GM21529 (cell line): ENCODE measurements around the gene CRNKL1.
A peak's percentile ranks its signal among the peaks of the same experiment; 100 is the strongest.

Experiments
- ATAC-seq: cut with Tn5 transposase; IDR thresholded peaks from one replicate; pipeline ENCODE4 v1.9.1; 2021; ENCODE audit not compliant: unreplicated experiment

The CRNKL1 gene

GRCh38 chr20:20052074-20052970 is at the start of gene CRNKL1, which contains the start of gene CFAP61:
Gene CRNKL1, minus strand, starts transcription at chr20:20052466. Its CDS starts 124 bp downstream, at chr20:20052342.
Gene CFAP61, plus strand, starts transcription at chr20:20052532. Its CDS starts 4,122 bp downstream, at chr20:20056654.
- ATAC-seq: peak; percentile 92

- no peak for ATAC-seq
These were observed 48.6 kb upstream of the CRNKL1 start for GRCh38 chr20:20100881-20101280.

GRCh38 chr20:20096421-20096820 is 44.2 kb upstream of the CRNKL1 start:
- no peak for ATAC-seq

DNA sequence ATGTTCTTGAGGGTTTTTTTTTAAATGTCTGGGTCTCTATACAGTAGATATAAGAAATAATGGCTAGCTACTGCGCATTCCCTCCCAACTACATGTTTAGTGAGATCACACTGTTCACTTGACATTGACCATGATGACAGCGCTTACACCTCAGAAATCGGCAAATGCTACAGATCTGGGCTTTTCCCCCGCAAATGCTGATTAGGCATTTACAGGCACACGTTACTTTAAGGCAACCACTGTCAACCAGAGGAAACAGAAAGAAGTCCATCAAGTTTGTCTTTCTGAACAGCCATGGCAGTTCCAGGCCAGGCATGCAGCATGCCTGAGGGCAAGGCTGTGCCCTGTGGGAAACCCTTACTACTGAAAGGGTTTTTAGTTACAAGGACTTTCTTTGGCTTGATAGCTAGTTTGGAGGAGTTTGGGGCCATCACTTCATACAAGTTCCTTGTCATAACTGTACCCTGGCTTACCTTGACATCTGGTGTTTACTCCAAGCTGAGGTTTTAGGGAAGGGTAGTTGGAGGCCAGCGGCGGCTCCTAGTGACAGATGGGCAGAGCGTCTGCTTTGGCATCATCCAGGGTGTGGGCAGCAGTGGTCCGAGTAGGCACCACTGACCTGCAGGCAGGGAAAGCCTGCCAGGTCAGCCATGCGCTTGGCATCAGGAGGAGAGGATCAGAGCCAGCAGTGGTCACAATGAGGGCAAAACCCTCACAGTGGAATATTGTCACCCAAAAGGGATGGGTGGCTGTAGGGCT is 43.0 kb upstream of the CRNKL1 start:
- no peak for ATAC-seq

- ATAC-seq: no peak
These were observed 42.1 kb upstream of the CRNKL1 start for GRCh38 chr20:20094410-20094809.

GRCh38 chr20:20092827-20093226 is 40.6 kb upstream of the CRNKL1 start:
- ATAC-seq: no peak

- no peak for ATAC-seq
These were observed 37.7 kb upstream of the CRNKL1 start for GRCh38 chr20:20089939-20090338.

DNA sequence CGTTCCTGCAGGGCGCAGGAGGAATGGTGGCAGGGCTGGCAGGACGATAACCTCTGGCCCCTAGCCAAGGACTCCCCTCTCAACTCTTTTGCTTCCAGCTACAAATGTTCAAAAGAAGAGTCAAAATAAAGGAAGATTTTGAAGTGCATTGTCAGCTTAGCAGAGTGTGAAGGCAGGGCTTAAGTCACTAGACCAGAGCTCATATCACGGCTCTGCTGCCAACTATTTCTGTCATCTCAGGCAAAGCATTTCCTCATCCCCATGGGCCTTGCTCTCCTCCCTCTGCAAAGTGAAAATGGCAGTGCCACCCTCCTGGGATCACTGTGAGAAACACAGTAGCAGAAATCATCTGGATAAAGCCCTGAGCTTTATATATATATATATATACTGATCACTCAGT is 36.8 kb upstream of the CRNKL1 start:
- no peak for ATAC-seq

DNA sequence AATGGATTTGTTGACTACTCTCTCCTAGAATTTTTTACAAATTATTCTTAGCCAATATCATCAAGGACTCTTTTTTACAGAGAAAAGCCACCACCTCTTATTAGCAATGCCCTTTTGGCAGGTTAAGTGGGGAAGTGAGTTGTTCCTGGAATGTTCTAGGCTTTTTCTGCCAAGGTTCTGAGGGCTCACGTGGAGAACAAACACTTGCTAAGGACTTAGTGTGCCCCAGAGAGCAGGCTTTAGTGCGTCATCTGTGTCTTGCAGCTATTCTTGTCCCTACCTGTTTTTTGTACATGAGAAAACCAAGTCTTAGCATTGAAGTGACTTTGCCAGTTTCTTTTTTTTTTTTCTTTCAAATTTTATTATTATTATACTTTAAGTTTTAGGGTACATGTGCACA is 33.5 kb upstream of the CRNKL1 start:
- ATAC-seq: no peak

GRCh38 chr20:20085071-20085470 is 32.8 kb upstream of the CRNKL1 start:
- no peak for ATAC-seq

GRCh38 chr20:20084296-20084752 is 32.1 kb upstream of the CRNKL1 start:
- no peak for ATAC-seq

DNA sequence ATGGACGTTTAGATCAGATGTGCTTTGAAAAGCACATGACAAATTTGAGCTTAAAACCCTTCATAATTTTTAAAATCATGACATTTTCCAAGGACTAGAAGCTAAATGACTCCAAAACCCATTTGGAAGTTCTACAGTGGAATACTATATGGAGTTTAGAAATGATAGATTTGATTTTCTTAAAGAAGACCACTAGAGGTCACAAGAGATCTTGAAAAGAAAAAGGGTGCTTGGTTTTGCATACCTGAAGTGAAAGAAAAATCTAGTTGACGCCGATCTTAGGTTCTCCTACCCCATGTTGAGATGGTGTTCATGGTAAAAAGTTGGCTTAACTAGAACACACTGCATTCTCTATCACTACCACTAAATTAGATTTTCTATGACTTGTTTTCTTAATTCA is 31.5 kb upstream of the CRNKL1 start:
- peak; percentile 49 for ATAC-seq

GRCh38 chr20:20079102-20079784 is 27.0 kb upstream of the CRNKL1 start:
- no peak for ATAC-seq

DNA sequence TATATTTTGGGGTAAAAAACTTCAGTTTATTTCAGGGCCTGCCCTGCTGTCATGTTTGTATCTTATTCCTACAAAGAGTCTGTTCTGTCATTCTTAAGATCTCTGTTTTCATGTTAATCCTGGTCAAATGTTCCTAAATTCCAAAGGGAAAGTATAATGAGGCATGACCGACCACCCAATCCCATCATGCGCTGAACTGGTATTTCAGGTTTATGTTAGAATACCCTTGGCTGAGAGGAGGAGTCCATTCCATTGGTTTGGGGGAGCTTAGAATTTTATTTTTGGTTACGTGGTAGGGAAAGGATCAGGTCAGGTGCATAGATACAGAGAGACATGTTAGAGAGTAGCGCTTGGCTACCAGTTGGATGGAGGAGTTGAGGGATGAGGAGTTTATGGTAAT is 25.8 kb upstream of the CRNKL1 start:
- no peak for ATAC-seq

GRCh38 chr20:20076297-20077065 is 24.2 kb upstream of the CRNKL1 start:
- ATAC-seq: no peak

DNA sequence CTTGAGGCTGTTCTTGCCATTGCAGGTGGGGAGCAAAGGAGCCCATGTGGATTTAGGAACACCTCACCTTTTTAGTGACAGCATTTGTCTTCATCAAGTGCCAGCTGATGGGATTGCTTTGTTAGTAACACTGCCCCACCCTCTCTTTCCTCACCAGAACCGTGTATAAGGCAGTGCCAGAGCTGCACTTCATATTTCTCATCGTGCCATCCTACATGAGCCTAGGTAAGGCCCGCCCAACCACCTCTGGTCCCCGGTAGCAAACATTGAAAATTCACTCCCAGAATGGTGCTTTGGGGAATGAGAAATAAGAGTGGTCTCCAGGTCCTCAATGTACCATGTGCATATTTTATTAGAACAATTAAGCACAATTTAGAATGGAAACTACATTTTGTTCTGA is 22.8 kb upstream of the CRNKL1 start:
- ATAC-seq: no peak

DNA sequence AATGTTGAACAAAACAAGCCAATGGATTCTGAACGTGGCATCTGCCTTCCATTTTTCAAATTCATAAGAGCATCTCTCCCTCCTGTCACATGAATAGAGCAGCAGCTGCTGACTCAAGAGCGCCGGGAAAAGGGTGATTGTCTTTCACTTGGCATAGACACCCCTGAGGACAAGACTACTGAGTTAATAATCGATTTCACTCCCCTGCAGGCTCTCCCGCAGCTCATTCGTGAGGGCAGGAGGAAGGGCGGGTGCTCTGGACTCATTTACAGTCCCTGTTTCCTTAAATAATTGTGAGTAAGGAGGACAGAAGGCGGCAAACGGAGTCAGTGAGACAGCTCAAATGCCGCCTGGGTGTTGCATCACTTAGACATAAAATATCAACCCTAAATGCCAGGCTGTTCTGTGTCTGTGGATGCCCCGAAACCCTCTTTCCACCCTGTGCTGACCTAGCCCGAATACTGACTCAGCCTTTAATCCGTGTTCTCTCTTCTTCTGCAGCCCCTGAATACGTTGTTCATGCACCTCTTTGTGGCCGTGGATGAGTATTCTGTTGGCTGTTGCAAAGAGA is 21.6 kb upstream of the CRNKL1 start:
- no peak for ATAC-seq

DNA sequence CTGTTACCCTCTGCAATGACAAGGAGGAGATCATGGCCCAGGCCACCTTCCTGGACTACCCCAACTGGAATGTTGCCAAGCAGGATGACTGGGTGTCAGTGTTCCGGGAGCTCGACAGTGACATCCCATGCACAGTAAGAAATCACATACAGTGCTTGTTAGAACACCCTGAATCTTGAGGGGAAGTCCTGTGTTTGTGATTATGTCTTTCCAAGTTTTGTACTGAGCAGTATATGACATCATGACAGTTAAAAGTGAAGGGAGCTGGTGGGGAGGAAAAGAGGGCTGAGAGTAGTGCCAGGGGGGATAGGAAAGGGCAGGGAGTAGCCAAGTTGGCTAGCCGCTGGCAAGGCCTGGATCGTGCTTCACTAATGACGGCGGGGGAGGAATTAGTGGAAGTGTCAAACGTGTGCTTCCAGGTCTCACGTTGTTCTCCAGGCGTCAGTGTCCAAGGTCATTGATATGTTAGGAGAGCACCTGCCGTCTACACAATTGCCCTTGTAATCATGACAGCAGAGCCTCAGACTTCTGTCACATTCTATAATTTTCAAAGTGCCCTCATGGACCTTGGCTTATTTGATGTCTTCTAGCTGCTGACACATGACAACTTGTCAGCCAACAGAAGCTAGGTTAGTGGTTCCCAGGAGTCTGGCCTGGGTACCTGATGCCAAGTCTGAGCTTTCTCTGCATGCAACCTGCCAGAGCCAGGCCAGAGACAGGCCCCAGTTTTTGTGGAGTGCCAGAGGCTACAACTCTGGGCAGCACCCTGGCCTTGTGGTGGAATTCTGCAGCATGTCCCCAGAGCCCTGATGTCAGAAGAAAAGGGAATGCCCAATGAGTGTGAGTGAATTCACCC is 18.8 kb upstream of the CRNKL1 start:
- no peak for ATAC-seq

- no peak for ATAC-seq
These were observed 13.1 kb upstream of the CRNKL1 start for GRCh38 chr20:20065361-20065760.
